Fibroblast of mammary gland (primary cell): ENCODE data around the gene MMP17.

Experiments used
- DNase-seq: peaks from one replicate; pipeline ENCODE4 v3.0.0-alpha.2; 2010; ENCODE audit warnings: low read depth
- H3K4me3 ChIP-seq: 2 replicates; pipeline ENCODE4 v1.5.1; 2011; ENCODE audit warnings: low read depth, mild to moderate bottlenecking, low read length, moderate library complexity; ENCODE audit not compliant: control insufficient read depth
- TF ChIP-seq, protein P1 (sequence below): conservative IDR thresholded peaks from 2 replicates; pipeline ENCODE4 v1.5.1; 2011; ENCODE audit warnings: low read depth, low read length, inconsistent platforms; ENCODE audit not compliant: control insufficient read depth, insufficient read depth

Gene MMP17

DNA sequence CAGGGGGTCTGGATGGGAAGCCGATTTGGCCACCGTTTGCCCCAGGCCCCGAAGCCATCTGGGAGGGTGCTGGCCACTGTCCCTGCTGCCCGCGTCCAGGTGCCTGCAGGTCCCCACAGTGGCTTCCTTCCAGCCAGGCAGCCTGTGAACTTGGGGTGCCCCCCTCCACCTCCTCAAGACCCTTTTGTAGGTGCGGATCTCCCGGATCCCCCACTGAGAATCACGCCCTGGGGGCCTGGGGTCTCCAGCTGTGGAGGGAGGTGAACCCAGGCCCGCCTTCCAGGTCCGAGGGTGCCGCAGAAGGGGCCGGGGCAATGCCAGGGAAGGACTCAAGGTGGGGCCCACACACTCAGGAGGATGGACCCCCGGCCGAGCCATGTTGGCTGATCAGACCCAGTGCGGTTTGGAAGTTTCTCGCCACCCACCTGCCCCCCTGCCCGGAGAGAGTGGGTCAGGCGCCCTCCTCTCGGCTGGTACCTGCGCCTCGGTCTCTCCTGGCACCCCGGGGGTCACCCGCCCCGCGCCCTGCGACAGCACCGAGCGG is 1.7 kb downstream of the MMP17 start:
- peak overlapping the region; percentile 55 for H3K4me3 ChIP-seq
- TF ChIP-seq, protein P1, sequence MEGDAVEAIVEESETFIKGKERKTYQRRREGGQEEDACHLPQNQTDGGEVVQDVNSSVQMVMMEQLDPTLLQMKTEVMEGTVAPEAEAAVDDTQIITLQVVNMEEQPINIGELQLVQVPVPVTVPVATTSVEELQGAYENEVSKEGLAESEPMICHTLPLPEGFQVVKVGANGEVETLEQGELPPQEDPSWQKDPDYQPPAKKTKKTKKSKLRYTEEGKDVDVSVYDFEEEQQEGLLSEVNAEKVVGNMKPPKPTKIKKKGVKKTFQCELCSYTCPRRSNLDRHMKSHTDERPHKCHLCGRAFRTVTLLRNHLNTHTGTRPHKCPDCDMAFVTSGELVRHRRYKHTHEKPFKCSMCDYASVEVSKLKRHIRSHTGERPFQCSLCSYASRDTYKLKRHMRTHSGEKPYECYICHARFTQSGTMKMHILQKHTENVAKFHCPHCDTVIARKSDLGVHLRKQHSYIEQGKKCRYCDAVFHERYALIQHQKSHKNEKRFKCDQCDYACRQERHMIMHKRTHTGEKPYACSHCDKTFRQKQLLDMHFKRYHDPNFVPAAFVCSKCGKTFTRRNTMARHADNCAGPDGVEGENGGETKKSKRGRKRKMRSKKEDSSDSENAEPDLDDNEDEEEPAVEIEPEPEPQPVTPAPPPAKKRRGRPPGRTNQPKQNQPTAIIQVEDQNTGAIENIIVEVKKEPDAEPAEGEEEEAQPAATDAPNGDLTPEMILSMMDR = no peak
- DNase-seq = no peak

- TF ChIP-seq, protein P1 = peak; percentile 37
- peak; percentile 78 for DNase-seq
- H3K4me3 ChIP-seq = peak overlapping the region; percentile 62
Measured at GRCh38 chr12:131830335-131830913, 2.2 kb downstream of the MMP17 start.

- peak; percentile 13 for DNase-seq
- H3K4me3 ChIP-seq = peak overlapping the region; percentile 62
- TF ChIP-seq, protein P1 = no peak
Measured at GRCh38 chr12:131830914-131831571, 2.9 kb downstream of the MMP17 start.

DNA sequence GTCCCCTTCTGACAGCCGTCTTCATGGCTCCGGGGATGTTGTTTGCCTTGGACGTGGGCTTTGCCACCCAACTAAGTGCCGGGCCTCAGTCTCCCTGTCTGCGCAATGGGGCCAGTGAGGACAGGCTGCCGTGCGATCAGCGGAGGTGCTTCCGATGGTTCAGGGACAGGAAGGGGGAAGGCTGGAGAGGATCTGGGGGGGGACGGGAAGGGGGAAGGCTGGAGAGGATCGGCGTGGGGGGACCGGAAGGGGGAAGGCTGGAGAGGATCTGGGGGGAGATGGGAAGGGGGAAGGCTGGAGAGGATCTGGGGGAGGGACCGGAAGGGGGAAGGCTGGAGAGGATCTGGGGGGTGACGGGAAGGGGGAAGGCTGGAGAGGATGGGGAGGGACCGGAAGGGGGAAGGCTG is 3.4 kb downstream of the MMP17 start:
- H3K4me3 ChIP-seq = peak overlapping the region; percentile 62
- peak; percentile 86 for DNase-seq
- TF ChIP-seq, protein P1 = no peak

- peak; percentile 72 for DNase-seq
- TF ChIP-seq, protein P1 = no peak
- peak overlapping the region; percentile 44 for H3K4me3 ChIP-seq
Measured at GRCh38 chr12:131832321-131833231, 4.4 kb downstream of the MMP17 start.

- TF ChIP-seq, protein P1 = no peak
- H3K4me3 ChIP-seq = no peak overlapping the region
- no peak for DNase-seq
Measured at GRCh38 chr12:131833288-131833895, 5.2 kb downstream of the MMP17 start.
